Measurements from ENCODE around the gene SPIN3.
"Not testable (repeated sequence)": the region's sequence is repeated elsewhere in the genome, so short reads cannot be mapped to it uniquely, and the experiment has no call there.

SPIN3 gene

GRCh38 chrX:56995271-56995994 lies at the start of gene SPIN3:
Gene SPIN3, minus strand, starts transcription at chrX:56995541. Its CDS starts 594 bp downstream, at chrX:56994947.
- ATAC-seq, result peak; percentile 98
- TF ChIP-seq ZFP30 (CRISPR knock-in tag; IDR thresholded peaks at IDR 0.05) (no peak), ZNF8 (CRISPR knock-in tag; IDR thresholded peaks at IDR 0.05) (no peak), PATZ1 (CRISPR knock-in tag; IDR thresholded peaks at IDR 0.05; ENCODE audit: borderline replicate concordance) (no peak), CSDC2 (CRISPR knock-in tag; IDR thresholded peaks at IDR 0.05) (no peak), CSRNP3 (CRISPR knock-in tag; IDR thresholded peaks at IDR 0.05) (no peak), ZFP3 (CRISPR knock-in tag; IDR thresholded peaks at IDR 0.05) (no peak), RARB (CRISPR knock-in tag; IDR thresholded peaks at IDR 0.05) (no peak), ESRRG (CRISPR knock-in tag; IDR thresholded peaks at IDR 0.05) (no peak), POU6F1 (CRISPR knock-in tag; IDR thresholded peaks at IDR 0.05; ENCODE audit: borderline replicate concordance, low read depth) (no peak), ARNTL (CRISPR knock-in tag; IDR thresholded peaks at IDR 0.05; ENCODE audit: borderline replicate concordance, low read depth) (no peak), TCF4 (CRISPR knock-in tag; IDR thresholded peaks at IDR 0.05; ENCODE audit: borderline replicate concordance) (no peak)

GRCh38 chrX:57044245-57044644 lies 48.9 kb upstream of the SPIN3 start:
- no peak for ATAC-seq
- TF ChIP-seq ISL1 (CRISPR knock-in tag; IDR thresholded peaks at IDR 0.05) (no peak), POU6F1 (CRISPR knock-in tag; IDR thresholded peaks at IDR 0.05; ENCODE audit: borderline replicate concordance, low read depth) (no peak), ZFP30 (CRISPR knock-in tag; IDR thresholded peaks at IDR 0.05) (no peak), TCF4 (CRISPR knock-in tag; IDR thresholded peaks at IDR 0.05; ENCODE audit: borderline replicate concordance) (no peak), CREB5 (CRISPR knock-in tag; IDR thresholded peaks at IDR 0.05; ENCODE audit: low read depth) (no peak)

GRCh38 chrX:57037265-57037664 lies 41.9 kb upstream of the SPIN3 start:
- not testable (repeated sequence) for ATAC-seq

- peak; percentile 38 for ATAC-seq
- no peak for TF ChIP-seq GLIS3 (CRISPR knock-in tag; IDR thresholded peaks at IDR 0.05)
- TF ChIP-seq ZNF70 (CRISPR knock-in tag; IDR thresholded peaks at IDR 0.05), result no peak
- TF ChIP-seq ZFP30 (CRISPR knock-in tag; IDR thresholded peaks at IDR 0.05), result no peak
- no peak for TF ChIP-seq TCF4 (CRISPR knock-in tag; IDR thresholded peaks at IDR 0.05; ENCODE audit: borderline replicate concordance)
- TF ChIP-seq BACH2 (CRISPR knock-in tag; IDR thresholded peaks at IDR 0.05; ENCODE audit: borderline replicate concordance), result no peak
- no peak for TF ChIP-seq ZNF565 (CRISPR knock-in tag; conservative IDR thresholded peaks at IDR 0.05; ENCODE audit: low read depth)
- no peak for TF ChIP-seq TSHZ2 (CRISPR knock-in tag; IDR thresholded peaks at IDR 0.05)
- TF ChIP-seq PATZ1 (CRISPR knock-in tag; IDR thresholded peaks at IDR 0.05; ENCODE audit: borderline replicate concordance), result no peak
- no peak for TF ChIP-seq ESRRG (CRISPR knock-in tag; IDR thresholded peaks at IDR 0.05)
- no peak for TF ChIP-seq ZNF8 (CRISPR knock-in tag; IDR thresholded peaks at IDR 0.05)
- no peak for TF ChIP-seq CREB5 (CRISPR knock-in tag; IDR thresholded peaks at IDR 0.05; ENCODE audit: low read depth)
- TF ChIP-seq RARB (CRISPR knock-in tag; IDR thresholded peaks at IDR 0.05), result no peak
Observed at GRCh38 chrX:56994375-56995270, 718 bp downstream of the SPIN3 start.
